HCT116 (cell line): ENCODE data around the gene C6orf132.
"Not testable (repeated sequence)": the region's sequence is repeated elsewhere in the genome, so short reads cannot be mapped to it uniquely, and the experiment has no call there.

Experiments used
- CEBPB ChIP-seq: IDR thresholded peaks from 2 replicates; pipeline ENCODE4 v1.6.1; 2012; ENCODE audit warnings: low read depth
- EZH2 ChIP-seq: fragments of 200-600 bp; sonication (generic); IDR thresholded peaks from 2 replicates; pipeline ENCODE4 v1.6.1; 2017; ENCODE audit warnings: antibody characterized with exemption, mixed run types
- EZH2phosphoT487 ChIP-seq: fragments of 200-600 bp; IDR thresholded peaks from 2 replicates; pipeline ENCODE4 v1.6.1; 2018; ENCODE audit warnings: antibody characterized with exemption, borderline replicate concordance
- JUND ChIP-seq: IDR thresholded peaks from 2 replicates; pipeline ENCODE4 v1.6.1; 2012
- POLR2AphosphoS5 ChIP-seq: IDR thresholded peaks from 2 replicates; pipeline ENCODE4 v1.6.1; 2011; ENCODE audit warnings: mild to moderate bottlenecking, low read depth, low read length, moderate library complexity
- ZNF274 ChIP-seq: fragments of 200-500 bp; sonication (Bioruptor generic); IDR thresholded peaks from 2 replicates; pipeline ENCODE4 v1.6.1; 2014; ENCODE audit warnings: mild to moderate bottlenecking, low read depth, low read length, inconsistent platforms
- TF ChIP-seq, protein P1 (sequence below), 3 experiments: fragments of 200-600 bp in 1 of 3; sonication (generic) in 1 of 3; IDR thresholded peaks in 2 of 3; conservative IDR thresholded peaks in 1 of 3; 2 replicates each; pipeline ENCODE4 v1.5.1; 2012 to 2017; ENCODE audit warnings: low read depth in 2 of 3, low read length in 2 of 3, antibody characterized with exemption in 1 of 3, borderline replicate concordance in 1 of 3, control low read depth in 1 of 3, mild to moderate bottlenecking in 1 of 3, mixed read lengths in 1 of 3, mixed run types in 1 of 3, moderate library complexity in 1 of 3; ENCODE audit not compliant: insufficient read depth in 1 of 3
- TF ChIP-seq, protein P2 (sequence below): IDR thresholded peaks from 2 replicates; pipeline ENCODE4 v1.6.1; 2012

DNA sequence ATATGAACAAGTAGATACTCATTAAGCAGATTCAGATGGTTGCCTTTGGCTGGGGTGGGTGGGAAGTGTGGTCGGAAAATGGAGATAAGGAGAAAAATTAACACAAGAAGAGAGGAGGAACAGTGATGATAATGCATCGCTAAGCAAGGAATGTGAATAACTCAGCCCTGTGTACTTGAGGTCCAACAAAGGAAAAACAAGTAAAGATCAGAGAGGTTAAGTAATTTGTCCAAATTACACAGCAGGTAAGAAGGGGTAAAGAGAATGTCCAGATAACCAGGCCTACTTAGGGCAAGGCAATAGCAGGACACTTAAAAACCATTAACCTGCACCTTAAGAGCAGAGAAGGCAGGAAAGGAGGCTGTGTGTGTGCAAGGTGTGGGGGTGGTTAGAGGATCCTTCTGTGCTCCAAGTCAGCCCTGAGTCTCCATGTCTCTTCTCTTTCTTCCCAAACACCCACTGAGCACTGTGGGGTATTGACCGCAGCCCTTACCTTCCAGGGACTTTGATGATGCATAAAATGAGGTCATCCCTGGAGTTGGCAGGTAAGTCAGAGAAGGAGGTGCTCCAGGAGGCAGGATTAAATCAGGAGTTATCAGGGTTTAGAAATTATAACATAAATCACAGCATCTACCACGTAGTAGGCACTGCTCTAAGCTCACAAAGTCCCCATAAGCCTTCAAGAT lies 10.3 kb upstream of the C6orf132 start:
- TF ChIP-seq, protein P1, sequence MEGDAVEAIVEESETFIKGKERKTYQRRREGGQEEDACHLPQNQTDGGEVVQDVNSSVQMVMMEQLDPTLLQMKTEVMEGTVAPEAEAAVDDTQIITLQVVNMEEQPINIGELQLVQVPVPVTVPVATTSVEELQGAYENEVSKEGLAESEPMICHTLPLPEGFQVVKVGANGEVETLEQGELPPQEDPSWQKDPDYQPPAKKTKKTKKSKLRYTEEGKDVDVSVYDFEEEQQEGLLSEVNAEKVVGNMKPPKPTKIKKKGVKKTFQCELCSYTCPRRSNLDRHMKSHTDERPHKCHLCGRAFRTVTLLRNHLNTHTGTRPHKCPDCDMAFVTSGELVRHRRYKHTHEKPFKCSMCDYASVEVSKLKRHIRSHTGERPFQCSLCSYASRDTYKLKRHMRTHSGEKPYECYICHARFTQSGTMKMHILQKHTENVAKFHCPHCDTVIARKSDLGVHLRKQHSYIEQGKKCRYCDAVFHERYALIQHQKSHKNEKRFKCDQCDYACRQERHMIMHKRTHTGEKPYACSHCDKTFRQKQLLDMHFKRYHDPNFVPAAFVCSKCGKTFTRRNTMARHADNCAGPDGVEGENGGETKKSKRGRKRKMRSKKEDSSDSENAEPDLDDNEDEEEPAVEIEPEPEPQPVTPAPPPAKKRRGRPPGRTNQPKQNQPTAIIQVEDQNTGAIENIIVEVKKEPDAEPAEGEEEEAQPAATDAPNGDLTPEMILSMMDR (IDR thresholded peaks at IDR 0.05 in 2 of 3, conservative IDR thresholded peaks at IDR 0.05 in 1 of 3; ENCODE audit: borderline replicate concordance in 1 of 3, insufficient read depth in 1 of 3, low read depth in 2 of 3, low read length in 2 of 3) = not testable (repeated sequence)
- TF ChIP-seq, protein P2, sequence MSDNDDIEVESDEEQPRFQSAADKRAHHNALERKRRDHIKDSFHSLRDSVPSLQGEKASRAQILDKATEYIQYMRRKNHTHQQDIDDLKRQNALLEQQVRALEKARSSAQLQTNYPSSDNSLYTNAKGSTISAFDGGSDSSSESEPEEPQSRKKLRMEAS = not testable (repeated sequence)
- TF ChIP-seq POLR2AphosphoS5, ZNF274, JUND, EZH2phosphoT487, CEBPB, EZH2: not testable (repeated sequence)
